Thoracic aorta (tissue), 2 donors: Measurements from ENCODE around the gene HS1BP3. TPM values are rescaled to one million over a fixed set of nuclear protein-coding genes. Genes with fewer than 3 reads are reported as not detected.
A peak's percentile ranks its signal among the peaks of the same experiment; 100 is the strongest.

Experiments used
- ATAC-seq: fragments of 150-250 bp; one replicate; pipeline ENCODE4 v1.8.0; 2017; ENCODE audit warnings: low read depth; ENCODE audit not compliant: insufficient number of reproducible peaks, low FRiP score
- DNase-seq: peaks from one replicate; pipeline ENCODE4 v3.0.0-alpha.2; 2020; ENCODE audit warnings: low spot score
- H3K27ac ChIP-seq, 2 donors: fragments of 200-600 bp; sonication (generic); 1 replicate in 1 of 2; 2 replicates in 1 of 2; pipeline ENCODE4 v1.5.1; 2016; ENCODE audit warnings: mild to moderate bottlenecking in 2 of 2, moderate library complexity in 2 of 2
- H3K27me3 ChIP-seq: fragments of 200-600 bp; sonication (generic); replicated peaks from 2 replicates; pipeline ENCODE4 v1.6.0; 2016; ENCODE audit warnings: mild to moderate bottlenecking; ENCODE audit not compliant: insufficient read depth
- H3K36me3 ChIP-seq: fragments of 200-600 bp; sonication (generic); one replicate; pipeline ENCODE4 v1.5.1; 2016
- H3K4me1 ChIP-seq, 2 donors: fragments of 200-600 bp; sonication (generic); 1 replicate in 1 of 2; 2 replicates in 1 of 2; pipeline versions ENCODE4 v1.5.1 to v1.6.0; 2016; ENCODE audit warnings: low read depth in 2 of 2, mild to moderate bottlenecking in 1 of 2; ENCODE audit not compliant: control insufficient read depth in 1 of 2
- H3K4me3 ChIP-seq: fragments of 200-600 bp; sonication (generic); 2 replicates; pipeline ENCODE4 v1.5.1; 2016; ENCODE audit warnings: mild to moderate bottlenecking
- H3K9me3 ChIP-seq: fragments of 200-600 bp; sonication (generic); 2 replicates; pipeline ENCODE4 v1.5.1; 2016
- CTCF ChIP-seq: fragments of 200-600 bp; sonication (generic); IDR thresholded peaks from one replicate; pipeline ENCODE4 v1.5.1; 2019; ENCODE audit warnings: antibody characterized with exemption
- total RNA-seq, 2 donors: library from RNA; depleted of rRNA; stranded (reverse); fragments of >200 nt; gene quantifications; one replicate each; pipeline versions ENCODE4 v1.1.0 to v1.2.3, GENCODE V29; 2016

The HS1BP3 gene
- total RNA-seq, 2 donors from 2014 or later: 40.7 to 65.8 TPM

- no peaks in the 10 kb centered on the region for H3K27me3 ChIP-seq
- H3K36me3 ChIP-seq: peaks cover 5% of the 10 kb centered on the region
- peak overlapping the region; percentile 81 to 89 for H3K27ac ChIP-seq
- no peak for TF ChIP-seq CTCF
- no peaks in the 10 kb centered on the region for H3K9me3 ChIP-seq
- H3K4me3 ChIP-seq: no peak overlapping the region
- ATAC-seq (no peak), DNase-seq (no peak)
- peaks cover 39 to 82% of the 10 kb centered on the region in 2 donors for H3K4me1 ChIP-seq
Observed at GRCh38 chr2:20676353-20677215, 25.7 kb upstream of the HS1BP3 start.

- Histone ChIP-seq H3K9me3 (no peaks in the 10 kb centered on the region), H3K4me1 (peaks cover 39 to 88% of the 10 kb centered on the region in 2 donors), H3K27ac (peak overlapping the region; percentile 81 to 89), H3K27me3 (no peaks in the 10 kb centered on the region), H3K4me3 (peak overlapping the region; percentile 25), H3K36me3 (peaks cover 7% of the 10 kb centered on the region)
- no peak for TF ChIP-seq CTCF
- DNase-seq: no peak
- no peak for ATAC-seq
Observed at GRCh38 chr2:20675701-20676352, 24.9 kb upstream of the HS1BP3 start.

- H3K4me3 ChIP-seq: peak overlapping the region; percentile 25
- ATAC-seq (peak; percentile 94), DNase-seq (peak; percentile 63)
- TF ChIP-seq CTCF: no peak
- H3K36me3 ChIP-seq: peaks cover 9% of the 10 kb centered on the region
- peak overlapping the region; percentile 81 to 89 for H3K27ac ChIP-seq
- peaks cover 39 to 89% of the 10 kb centered on the region in 2 donors for H3K4me1 ChIP-seq
- no peaks in the 10 kb centered on the region for H3K9me3 ChIP-seq
- no peaks in the 10 kb centered on the region for H3K27me3 ChIP-seq
Observed at GRCh38 chr2:20674974-20675679, 24.2 kb upstream of the HS1BP3 start.

GRCh38 chr2:20674309-20674965 is 23.5 kb upstream of the HS1BP3 start:
- peaks cover 13% of the 10 kb centered on the region for H3K36me3 ChIP-seq
- peak overlapping the region; percentile 81 to 89 for H3K27ac ChIP-seq
- no peaks in the 10 kb centered on the region for H3K9me3 ChIP-seq
- no peaks in the 10 kb centered on the region for H3K27me3 ChIP-seq
- TF ChIP-seq CTCF: no peak
- DNase-seq (no peak), ATAC-seq (no peak)
- peaks cover 39 to 92% of the 10 kb centered on the region in 2 donors for H3K4me1 ChIP-seq
- no peak overlapping the region for H3K4me3 ChIP-seq
